GM04504 (cell line): ENCODE data around the gene DEAF1.

ENCODE experiments used
- DNase-seq: peaks from one replicate; pipeline ENCODE4 v3.0.0-alpha.2; 2012; ENCODE audit warnings: low read depth

DEAF1 gene

DNA sequence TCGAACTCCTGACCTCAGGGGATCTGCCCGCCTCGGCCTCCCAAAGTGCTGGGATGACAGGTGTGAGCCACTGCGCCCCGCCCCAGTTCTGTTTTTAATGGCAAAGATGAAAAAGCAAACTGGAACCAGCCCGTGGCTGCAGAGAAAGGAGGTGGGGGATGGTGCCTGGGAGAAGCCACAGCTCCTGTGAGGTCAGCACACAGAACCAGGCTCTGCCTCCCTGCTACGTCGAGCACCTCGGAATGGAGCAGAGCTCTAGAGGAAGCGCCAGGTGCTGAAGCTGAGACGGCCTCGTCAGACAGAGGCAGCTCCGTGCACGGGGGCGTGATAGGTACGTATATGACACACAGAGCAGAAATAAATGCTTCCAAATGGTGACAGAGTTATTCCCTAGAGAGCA is 49.5 kb downstream of the DEAF1 start:
- no peak for DNase-seq

DNA sequence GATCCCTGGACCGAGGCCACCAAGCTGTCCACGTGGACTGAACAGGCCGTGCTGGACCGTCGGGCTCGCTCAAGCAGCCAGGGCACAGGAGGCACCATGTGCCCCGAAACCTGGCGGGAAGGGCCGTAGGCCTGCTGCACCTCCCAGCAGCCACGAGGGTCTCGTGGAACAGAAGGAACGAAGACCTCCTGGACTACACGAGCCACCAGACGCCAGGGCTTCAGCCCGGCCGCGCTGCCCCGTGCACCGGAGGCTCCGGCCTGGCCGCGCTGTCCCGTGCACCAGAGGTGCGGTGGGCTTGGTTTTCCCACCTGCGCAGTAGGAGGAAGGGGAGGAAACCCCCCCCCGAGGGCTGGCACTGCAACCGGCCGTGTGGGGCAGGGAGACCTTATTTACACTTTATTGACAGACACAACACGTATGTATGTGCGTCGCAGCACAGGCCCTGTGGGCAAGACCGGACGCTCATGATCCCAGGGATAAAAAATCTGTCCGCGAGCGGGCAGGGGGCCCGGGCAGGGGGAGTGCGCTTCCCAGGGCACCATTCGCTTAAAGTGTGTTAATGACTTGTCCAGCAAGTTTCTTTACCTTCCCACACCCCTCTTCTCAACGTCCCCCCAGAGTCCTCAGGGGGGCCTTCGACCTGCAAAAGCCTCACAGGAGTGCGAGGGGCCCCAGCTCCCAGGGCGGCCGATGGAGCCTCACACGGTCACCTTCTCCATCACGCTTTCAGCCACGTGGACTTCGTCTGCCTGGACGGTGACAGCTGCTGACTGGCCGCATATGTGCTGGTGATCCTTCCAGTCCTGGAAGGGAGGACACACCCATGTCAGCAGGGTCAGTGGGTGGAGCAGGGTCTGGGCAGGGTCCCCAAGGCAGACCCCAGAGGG is 50.9 kb downstream of the DEAF1 start:
- DNase-seq = no peak

DNA sequence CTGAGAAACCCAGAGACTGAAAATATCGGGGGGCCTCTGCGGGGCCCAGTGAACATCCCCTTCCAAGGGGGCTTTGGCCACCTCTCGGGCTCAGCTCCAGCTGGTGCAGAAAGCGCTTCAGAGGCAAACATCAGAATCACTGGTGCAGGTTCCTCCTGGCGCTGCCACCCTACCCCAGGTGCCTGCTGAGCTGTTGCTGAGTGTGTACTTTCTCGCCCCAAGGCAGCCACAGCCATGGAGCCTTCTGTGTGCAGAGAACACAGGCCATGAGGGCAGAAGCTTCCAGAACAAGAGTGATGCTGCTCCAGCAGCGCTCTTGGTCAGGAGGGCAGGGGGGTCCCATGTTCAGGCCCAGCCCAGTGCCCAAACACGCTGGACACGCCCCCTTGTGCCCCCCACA is 51.7 kb downstream of the DEAF1 start:
- DNase-seq = no peak

DNA sequence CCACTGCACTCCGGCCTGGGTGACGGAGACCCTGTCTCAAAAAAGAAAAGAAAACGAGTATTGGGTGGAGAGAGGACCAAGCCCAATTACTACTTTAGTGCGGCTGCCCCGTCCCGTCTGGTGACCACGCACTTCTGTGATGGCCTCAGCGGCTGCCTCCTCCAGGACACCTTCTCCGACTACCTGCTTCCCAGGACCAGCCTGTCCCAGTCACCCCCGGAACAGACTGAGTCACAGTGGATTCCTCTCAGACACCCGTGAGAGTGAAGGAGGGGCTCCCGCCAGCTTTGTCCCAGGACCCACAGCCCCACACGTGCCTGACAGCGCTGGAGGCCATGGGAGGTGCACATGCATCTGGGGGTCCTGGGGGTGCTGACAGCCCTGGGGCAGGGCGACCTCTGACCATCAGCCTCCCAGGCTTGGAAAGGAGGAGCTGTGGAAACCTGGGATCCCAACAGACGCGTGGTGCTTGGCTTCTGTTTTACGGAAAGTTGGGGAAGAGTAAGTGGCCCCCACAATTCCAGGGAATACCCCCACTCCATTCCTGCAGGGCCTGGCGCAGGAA is 53.1 kb downstream of the DEAF1 start:
- DNase-seq = no peak

- DNase-seq = no peak
Measured at GRCh38 chr11:640021-640706, 54.9 kb downstream of the DEAF1 start.

DNA sequence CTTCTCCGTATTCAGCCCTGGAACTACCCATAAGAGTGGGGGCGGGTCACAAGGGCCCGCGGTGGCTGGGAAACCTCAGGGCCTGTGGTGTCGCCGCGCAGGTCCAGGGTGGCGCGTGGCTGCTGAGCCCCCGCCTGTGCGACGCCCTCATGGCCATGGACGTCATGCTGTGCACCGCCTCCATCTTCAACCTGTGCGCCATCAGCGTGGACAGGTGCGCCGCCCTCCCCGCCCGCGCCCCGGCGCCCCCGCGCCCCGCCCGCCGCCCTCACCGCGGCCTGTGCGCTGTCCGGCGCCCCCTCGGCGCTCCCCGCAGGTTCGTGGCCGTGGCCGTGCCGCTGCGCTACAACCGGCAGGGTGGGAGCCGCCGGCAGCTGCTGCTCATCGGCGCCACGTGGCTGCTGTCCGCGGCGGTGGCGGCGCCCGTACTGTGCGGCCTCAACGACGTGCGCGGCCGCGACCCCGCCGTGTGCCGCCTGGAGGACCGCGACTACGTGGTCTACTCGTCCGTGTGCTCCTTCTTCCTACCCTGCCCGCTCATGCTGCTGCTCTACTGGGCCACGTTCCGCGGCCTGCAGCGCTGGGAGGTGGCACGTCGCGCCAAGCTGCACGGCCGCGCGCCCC is 55.6 kb downstream of the DEAF1 start:
- no peak for DNase-seq

GRCh38 chr11:638631-639331 is 56.2 kb downstream of the DEAF1 start:
- no peak for DNase-seq

DNA sequence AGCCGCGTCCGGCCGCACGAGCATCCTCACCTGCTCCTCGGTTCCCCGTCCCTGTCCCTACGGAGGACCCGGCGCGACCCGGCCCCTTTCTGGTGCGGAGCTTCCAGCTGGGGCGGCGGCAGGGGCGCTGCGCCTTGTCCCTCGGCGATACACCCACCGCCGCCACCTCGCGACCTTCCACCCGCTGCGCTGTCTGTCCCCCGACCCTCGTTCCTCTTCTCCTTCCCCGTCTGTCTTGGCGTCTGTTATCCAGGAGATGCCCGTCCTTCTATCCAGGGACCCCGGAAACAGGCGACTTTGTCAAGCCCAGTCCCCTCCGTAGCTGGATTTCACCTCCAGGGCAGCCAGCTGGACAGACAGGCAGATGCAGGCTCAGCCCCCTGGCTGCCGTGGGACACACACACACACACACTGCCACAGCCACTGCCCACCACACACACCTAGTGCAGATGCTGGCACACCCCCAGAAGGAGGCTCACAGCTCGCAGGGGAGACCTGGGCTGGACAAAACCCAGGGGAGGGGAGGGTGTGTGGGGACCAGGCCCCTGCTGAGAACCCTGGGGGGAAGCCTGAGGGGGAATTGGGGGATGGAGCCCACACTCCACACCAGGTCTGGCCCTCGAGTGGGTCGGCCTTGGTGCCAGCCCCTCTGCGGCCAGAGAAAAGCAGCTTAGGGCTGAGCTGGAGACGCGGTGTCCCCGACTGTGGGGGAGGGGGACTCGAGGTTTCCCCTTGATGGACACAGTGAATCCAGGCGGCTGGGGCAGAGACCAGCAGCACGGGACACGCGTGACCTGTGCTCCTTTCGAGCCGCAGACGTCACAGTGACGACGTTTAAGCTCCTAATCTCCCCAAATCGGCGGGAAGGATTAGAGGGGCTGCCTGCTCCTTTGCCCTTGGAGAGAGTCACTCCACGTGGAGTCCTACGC is 57.2 kb downstream of the DEAF1 start:
- DNase-seq = no peak

DNA sequence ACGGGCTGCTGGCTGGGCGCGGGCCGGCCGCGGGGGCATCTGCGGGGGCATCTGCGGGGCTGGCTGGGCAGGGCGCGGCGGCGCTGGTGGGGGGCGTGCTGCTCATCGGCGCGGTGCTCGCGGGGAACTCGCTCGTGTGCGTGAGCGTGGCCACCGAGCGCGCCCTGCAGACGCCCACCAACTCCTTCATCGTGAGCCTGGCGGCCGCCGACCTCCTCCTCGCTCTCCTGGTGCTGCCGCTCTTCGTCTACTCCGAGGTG is 57.8 kb downstream of the DEAF1 start:
- DNase-seq = no peak

GRCh38 chr11:636511-637332 is 58.3 kb downstream of the DEAF1 start, which contains the start of gene DRD4:
Gene DRD4, plus strand, starts transcription at chr11:637269. Its CDS starts 36 bp downstream, at chr11:637305.
- no peak for DNase-seq

GRCh38 chr11:635945-636510 is 59.0 kb downstream of the DEAF1 start:
- no peak for DNase-seq

DNA sequence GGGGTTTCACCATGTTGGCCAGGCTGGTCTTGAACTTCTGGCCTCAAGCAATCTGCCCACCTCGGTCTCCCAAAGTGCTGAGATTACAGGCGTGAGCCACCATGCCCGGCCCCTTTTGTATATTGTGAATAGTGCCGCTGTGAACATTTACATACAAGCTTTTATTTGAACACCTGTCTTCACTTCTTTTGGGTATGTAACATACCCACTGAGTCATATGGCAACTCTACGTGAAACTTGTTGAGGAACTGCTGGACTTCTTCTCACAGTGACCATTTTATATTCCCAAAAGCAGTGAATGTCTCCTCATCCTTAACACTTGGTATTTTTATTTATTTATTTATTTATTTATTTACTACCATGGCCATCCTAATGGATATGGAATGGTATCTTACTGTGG is 64.2 kb downstream of the DEAF1 start:
- DNase-seq = no peak

DNA sequence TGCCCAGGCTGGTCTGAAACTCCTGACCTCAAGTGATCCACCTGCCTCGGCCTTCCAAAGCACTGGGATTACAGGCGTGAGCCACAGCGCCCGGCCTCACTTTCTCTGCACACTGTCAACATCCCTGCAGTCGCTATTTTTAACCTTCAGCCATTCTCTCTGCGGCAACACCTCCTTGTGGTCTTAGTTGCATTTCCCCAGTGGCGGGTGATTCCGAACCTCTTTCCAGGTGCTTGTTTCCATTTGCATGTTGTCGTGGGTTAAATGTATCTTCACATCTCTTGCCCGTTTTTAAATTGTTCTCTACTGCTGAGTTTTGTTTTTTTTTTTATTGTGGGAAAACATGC is 65.8 kb downstream of the DEAF1 start:
- no peak for DNase-seq

DNA sequence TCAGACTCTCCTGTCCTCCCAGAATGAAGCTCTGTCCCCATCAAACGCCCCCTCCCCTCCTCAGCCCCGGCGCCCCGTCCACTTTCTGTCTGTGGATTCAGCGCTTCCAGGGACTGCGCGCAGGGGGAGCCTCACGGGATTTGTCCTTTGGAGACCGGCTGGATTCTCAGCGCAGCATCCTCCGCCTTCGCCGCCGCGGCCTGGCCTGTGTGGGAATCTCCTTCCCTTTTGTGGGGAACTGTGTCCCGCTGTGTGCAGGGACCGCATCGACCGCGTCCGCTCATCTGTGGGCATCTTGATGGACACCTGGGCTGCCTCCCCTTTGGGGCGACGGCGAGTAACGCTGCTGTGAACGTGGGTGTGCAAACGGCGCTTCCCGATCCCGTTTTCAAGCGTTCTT is 67.0 kb downstream of the DEAF1 start:
- DNase-seq = no peak

GRCh38 chr11:627308-627576 is 67.8 kb downstream of the DEAF1 start:
- DNase-seq = no peak

- DNase-seq = no peak
Measured at GRCh38 chr11:626475-627307, 68.3 kb downstream of the DEAF1 start, which contains the start of gene SCT. Gene SCT, minus strand, starts transcription at chr11:627181. Its CDS starts 38 bp downstream, at chr11:627143.

GRCh38 chr11:625636-626268 is 69.3 kb downstream of the DEAF1 start:
- DNase-seq = no peak

DNA sequence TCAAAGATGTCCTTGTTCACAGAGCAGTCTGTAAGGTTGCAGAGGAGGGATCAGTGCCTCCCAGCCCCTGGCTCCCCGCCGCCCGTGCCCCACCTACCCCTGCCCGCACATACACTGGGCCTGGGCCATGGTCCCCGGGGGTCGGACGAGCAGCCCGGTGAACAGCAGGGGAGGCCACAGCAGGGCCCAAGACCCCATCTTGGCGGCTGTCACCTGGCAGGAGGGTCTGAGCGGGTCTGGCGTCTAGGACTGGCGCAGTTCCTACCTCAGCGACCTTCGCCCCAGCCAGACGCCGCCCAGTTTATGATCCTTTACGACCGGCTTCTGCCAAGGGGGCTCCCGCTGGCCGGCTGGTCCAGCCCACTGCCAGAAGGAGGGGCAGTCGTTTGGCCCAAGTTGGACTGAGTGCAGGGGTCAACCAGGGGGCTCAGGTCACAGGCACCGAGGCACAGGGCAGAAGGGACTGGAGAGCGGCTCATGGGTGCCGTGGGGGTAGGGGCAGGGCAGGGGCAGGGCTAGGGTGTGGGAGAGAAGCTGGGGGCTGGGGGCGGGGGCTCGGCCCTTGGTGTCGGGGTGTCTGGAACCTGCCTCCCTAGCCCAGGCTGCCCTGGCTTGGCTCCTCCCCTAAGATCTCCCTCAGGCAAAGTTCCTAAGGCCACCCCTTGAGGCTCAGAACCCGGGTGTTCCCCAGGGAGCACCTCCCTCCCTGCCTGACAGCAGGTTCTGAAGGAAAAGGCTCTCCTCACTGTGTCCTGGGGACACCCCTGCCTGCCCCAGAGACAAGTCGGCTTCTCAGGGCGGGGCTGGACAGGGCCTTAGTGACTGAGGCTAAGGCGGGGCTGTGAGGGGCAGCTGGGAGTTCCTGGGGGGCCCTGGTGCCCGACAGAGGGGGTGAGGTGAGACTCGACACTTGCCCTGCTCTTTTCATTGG is 70.1 kb downstream of the DEAF1 start, which contains the start of gene CDHR5:
CDHR5 (minus strand) TSS at position 251 of the 931 bp plus-strand sequence; CDS start at position 198, 53 bp downstream.
- DNase-seq = no peak
